Caki2 (cell line): ENCODE data around the gene RSU1. TPM values are rescaled to one million over a fixed set of nuclear protein-coding genes. Genes with fewer than 3 reads are reported as not detected.
"Not testable (repeated sequence)": the region's sequence is repeated elsewhere in the genome, so short reads cannot be mapped to it uniquely, and the experiment has no call there.

Experiments used
- DNase-seq: peaks from one replicate; pipeline ENCODE4 v3.0.0-alpha.2; 2015; ENCODE audit warnings: low read depth
- in situ Hi-C: cut with HindIII; loops from 2 replicates; pipeline ENCODE4 v1.10.0; 2016; ENCODE audit warnings: low sequenced_read_pairs, low pct_unique_long_range_greater_than_20kb, mixed read lengths
- total RNA-seq: library from RNA; depleted of rRNA; stranded (reverse); fragments of >200 nt; shearing (Covaris generic); gene quantifications from 2 replicates; pipeline ENCODE4 v1.2.3, GENCODE V29; 2014; ENCODE audit warnings: low replicate concordance

Gene RSU1
- total RNA-seq, 1 experiment from 2014 or later = 17.3 TPM

- peak; percentile 68 for DNase-seq
- in situ Hi-C loops = no loop called here
Measured at GRCh38 chr10:16828114-16828568, 10.9 kb upstream of the RSU1 start.

- in situ Hi-C loops, DNase-seq: not testable (repeated sequence)
Measured at GRCh38 chr10:16827474-16827873, 10.2 kb upstream of the RSU1 start.

- DNase-seq = no peak
- in situ Hi-C loops = no loop called here
Measured at GRCh38 chr10:16822726-16823360, 5.6 kb upstream of the RSU1 start.

GRCh38 chr10:16822027-16822426 lies 4.8 kb upstream of the RSU1 start:
- in situ Hi-C loops = no loop called here
- DNase-seq = no peak

GRCh38 chr10:16820421-16820820 lies 3.2 kb upstream of the RSU1 start:
- in situ Hi-C loops = no loop called here
- DNase-seq = no peak

- in situ Hi-C loops = no loop called here
Measured at GRCh38 chr10:16820018-16820417, 2.8 kb upstream of the RSU1 start.

GRCh38 chr10:16819436-16819835 lies 2.2 kb upstream of the RSU1 start:
- in situ Hi-C loops = no loop called here
- DNase-seq = no peak

More at GRCh38 chr10:16820018-16820417, 2.8 kb upstream of the RSU1 start:
- DNase-seq = no peak

- in situ Hi-C loops = no loop called here
- no peak for DNase-seq
Measured at GRCh38 chr10:16819026-16819425, 1.8 kb upstream of the RSU1 start.

GRCh38 chr10:16816830-16817124 lies 447 bp downstream of the RSU1 start:
- DNase-seq = no peak
- in situ Hi-C loops = no loop called here

- in situ Hi-C loops = no loop called here
- no peak for DNase-seq
Measured at GRCh38 chr10:16816171-16816570, 1.1 kb downstream of the RSU1 start.

GRCh38 chr10:16814012-16814411 lies 3.2 kb downstream of the RSU1 start:
- no peak for DNase-seq
- in situ Hi-C loops = no loop called here

GRCh38 chr10:16812676-16813075 lies 4.5 kb downstream of the RSU1 start:
- no peak for DNase-seq
- in situ Hi-C loops = no loop called here

- in situ Hi-C loops = no loop called here
- DNase-seq = no peak
Measured at GRCh38 chr10:16811765-16812164, 5.5 kb downstream of the RSU1 start.

GRCh38 chr10:16811292-16811691 lies 5.9 kb downstream of the RSU1 start:
- in situ Hi-C loops = no loop called here
- no peak for DNase-seq

- in situ Hi-C loops = no loop called here
- no peak for DNase-seq
Measured at GRCh38 chr10:16809074-16809718, 8.0 kb downstream of the RSU1 start.

- no peak for DNase-seq
- in situ Hi-C loops = no loop called here
Measured at GRCh38 chr10:16804123-16804522, 13.1 kb downstream of the RSU1 start.

GRCh38 chr10:16803464-16803863 lies 13.8 kb downstream of the RSU1 start:
- in situ Hi-C loops = no loop called here
- no peak for DNase-seq

- no peak for DNase-seq
Measured at GRCh38 chr10:16799621-16800020, 17.6 kb downstream of the RSU1 start.

GRCh38 chr10:16798571-16798970 lies 18.7 kb downstream of the RSU1 start:
- no peak for DNase-seq
- in situ Hi-C loops = no loop called here

More at GRCh38 chr10:16799621-16800020, 17.6 kb downstream of the RSU1 start:
- in situ Hi-C loops = no loop called here

- in situ Hi-C loops = no loop called here
- no peak for DNase-seq
Measured at GRCh38 chr10:16795410-16796073, 21.7 kb downstream of the RSU1 start.
